ENCODE results near the gene YOD1. TPM values are rescaled to one million over a fixed set of nuclear protein-coding genes. Genes with fewer than 3 reads are reported as not detected.

YOD1 gene
- polyA plus RNA-seq, 3 donors, result 12.6 to 14.7 (median 14.3) TPM

DNA sequence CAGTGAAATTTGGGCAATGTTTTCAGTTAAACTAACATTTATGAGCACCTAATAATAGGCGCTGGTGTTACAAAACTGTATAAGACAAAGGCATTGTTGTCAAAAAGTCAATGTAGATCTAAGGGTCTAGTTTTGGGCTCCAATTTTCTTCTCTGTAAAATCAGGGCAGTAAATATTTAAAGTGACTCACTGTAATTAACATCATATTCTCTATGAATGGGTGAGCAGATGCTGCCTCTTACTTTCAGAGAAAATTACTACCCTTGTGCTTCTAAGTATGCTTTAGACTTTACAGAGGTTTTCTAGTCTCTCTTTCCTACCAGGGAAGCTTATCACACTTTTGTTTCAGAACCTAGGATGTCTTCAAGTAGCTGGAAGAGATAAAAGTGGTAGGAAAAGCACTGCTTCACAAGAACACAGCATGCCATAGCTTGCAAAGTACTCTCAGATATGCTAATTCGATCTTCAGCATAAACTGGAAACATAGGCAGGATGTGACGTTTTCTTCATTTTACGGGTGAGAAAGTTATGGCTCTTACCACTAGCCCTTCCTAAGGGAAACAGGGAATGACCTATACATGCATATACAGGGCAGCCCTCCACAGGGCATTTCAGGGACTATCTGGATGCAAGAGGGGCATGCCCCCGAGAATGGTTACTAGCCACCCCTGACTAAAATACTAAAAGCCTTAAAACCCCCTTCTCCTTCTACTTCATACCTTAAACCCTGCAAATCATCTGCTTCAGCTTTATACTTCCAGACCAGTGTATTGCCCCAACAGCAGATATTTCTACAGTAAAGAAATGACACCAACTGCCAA is 21.1 kb downstream of the YOD1 start:
- no peak for DNase-seq

DNA sequence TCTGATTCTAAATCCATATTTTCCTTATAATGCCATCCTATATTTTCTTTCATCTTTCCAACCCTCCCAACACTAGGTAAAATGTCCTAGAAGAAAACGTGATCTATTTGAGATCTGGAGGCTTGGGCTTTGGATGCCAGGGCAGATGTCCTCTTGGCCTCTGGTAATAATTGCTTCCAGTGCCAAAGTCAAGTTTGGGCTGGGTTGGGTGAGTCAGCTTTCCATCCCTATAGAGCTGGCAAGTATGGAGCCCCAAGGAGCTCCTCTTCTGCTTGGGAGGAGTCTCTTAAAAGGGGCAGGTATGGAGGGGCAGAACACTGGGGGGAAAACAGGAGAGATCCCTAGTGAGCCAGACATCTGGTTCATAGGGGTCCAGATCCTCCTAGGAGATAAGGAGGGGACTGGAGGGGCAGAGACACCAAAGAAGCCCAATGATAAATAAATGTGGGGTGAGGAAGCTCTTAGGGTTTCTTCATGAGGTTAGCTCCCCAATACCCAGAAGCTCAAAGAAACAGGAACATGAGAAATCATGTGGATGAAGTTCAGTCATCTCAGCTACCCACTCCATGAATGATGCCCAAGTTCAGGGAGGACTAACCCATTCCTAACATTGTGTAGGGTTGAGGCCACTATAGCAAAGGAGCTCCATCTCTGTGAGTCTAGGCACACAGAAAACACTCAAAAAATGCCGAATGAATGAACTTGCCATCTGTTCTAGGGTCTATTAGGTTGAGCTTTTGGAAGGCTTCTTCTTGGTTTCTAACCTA is 21.9 kb downstream of the YOD1 start:
- no peak for DNase-seq

DNA sequence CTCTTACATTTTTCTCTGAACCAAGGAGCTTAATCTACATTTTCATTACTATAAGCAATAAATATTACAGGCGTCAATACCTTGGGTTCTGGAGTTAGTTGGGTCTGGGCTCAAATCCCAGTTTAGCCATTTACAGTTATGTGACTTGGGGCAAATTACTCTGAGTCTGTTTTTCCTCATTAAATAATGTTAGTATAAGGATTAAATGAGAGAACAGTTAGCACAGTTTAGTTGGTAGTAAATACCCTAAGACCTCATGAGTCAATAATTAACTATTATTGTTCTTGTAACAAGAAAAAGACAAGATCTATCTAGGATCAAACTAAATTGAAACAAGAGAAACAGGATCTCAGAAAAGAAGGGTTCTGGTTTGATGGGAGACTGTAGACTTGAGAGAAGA is 23.1 kb downstream of the YOD1 start:
- no peak for DNase-seq

DNA sequence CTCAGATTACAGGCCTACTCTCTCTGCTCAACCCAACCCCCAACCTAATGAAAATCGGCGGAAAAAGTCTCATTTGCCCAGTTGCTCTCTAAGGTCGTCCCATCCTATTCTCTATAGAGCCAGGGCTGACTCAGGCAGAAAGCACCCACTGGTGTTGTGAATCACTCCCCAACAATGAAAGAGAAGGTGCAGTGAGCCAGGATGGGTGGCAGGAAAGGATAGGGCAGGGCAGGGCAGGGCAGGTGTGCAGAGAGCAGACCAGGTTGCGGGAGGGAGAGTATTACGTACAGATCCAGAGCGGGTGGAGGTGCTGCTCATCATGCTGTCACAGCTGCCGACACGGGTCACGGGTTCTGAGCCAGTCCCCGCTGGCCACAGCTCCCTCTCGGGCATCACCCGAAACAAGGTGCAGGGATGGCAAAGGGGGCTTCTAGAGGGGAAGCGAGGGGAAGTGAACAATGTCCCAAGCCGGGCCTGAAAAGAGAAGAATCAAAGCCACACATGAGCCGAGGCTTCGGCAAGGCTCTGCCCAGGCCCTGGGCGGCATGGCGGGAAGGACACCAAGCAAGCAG is 23.7 kb downstream of the YOD1 start:
- DNase-seq, result no peak

DNA sequence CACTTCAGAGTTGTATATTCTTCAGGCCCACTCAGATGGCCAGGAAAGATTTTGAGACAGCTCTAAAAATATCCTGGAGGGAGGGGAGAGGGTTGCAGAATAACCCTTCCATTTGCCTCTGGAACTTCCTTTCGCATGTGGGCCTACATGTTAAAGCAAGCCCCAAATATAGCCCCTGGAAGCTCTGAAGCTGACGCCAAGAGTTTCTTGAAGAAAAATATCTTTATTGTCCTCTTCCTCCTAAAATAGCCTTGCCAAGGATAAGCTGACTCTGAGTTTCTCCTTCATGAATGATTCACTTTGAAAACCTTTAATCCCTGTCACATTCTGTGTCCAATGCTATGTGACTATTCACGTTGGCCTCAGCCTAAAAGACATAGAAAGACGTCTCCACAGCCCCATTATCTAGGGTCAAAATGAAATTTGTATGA is 24.9 kb downstream of the YOD1 start:
- no peak for DNase-seq

DNA sequence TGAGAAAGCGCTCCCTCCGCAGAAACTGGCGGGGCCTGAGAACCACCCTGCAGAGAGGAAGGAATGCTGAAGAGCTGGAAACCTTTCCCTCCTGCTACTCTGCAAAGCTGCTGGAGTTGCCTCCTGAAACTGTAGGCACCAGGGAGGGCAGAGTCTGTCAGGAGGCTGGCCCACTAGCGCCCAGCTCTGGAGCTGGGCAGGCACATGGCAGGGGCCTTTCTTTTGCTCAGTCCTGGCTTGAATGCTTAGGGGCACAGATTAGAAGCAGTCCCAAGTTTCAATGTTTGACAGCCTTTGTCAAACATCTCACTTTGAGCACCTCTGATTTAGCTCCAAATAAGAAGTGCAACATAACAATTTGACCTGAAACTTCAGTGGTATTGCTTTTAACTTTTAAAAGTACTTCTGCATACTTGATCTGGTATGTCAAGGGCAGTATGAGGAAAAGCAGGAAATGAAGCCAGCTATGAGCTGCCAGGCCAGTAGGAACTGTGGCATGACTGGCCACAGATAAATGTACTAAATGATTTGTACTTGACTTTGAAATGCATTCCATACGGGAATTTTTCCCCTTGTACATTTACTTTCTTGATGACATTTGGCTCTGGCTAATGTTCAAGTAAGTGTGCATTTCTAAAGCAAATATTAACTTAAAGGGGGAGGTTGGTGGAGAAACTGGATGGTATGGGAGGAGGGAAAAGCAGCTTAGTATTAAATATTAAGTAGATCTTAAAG is 25.7 kb downstream of the YOD1 start:
- no peak for DNase-seq

DNA sequence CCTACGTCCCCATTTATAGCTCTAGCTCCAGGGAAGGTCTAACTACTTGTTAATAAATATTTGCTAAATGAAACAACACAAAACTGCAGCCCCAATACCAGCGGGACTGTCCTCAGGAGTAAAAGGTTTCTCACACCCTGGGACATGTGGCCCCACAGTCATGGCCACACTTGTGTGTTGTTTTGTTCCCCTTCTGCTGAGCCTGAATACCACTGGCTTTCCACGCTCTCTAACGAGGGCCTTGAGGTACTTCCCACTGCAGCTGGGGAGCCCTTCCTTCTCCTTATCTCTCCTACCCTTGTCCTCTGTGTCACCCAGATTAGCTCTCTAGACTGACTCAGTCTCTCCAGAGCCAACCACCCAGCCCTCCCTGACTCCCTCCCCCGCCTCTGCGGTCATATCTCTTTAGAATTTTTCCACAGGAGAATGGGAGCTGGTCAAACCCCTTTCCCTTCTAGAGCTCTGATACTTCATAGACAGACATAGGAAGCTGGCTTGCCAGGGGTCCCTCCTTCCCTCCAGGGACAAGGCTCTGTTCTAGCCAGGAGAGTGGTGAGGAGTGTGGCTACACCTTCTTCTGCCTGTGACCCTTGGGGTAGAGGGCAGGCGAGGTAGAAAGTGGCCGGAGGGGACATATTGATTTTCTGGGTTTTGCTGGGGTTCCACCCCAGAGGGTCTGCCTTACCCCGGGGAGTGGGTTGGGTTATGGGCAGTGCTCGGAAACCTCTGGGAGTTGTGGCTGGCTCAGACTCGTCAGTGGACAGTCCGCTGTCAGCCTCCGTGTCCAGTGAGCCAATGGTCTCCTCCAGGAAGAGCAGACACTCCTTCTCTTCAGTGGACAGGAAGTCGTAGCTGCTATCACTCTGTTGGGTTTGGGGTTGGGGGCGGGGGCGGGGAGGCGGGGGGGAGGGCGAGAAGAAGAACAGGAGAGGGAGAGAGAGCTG is 26.5 kb downstream of the YOD1 start:
- no peak for DNase-seq

DNA sequence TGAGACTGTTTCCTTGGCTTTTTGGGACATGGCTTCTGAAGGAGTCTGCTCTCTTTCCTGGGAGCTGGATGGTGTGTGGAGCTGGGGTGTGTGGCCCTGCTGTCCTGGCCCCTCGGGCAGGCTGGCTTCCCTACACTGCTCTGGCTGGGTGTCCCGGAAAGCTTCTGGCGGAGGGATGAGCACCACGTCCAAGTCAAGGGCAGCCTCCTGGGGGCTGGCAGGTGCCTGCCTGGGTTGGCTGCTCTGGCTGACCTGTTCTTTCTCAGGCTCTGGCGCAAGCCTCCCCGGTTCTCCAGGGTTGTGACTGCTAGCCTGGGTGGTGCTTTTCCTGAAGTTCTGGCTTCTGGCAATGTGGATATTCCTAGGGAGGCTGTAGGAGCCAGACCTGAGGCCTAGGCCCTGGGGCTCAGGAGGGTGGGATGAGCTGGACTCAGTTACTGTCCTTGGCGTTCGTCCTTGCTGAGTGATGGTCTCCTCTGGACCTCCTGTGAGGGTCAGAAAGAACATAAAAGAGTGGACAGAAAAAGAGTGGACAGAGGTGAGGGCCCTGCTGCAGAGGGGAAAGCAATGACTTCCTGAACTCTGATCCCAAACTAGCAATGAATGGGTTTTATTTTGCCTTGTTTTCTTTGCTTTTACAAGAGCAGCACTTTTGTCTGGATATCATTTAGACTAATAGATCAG is 27.9 kb downstream of the YOD1 start:
- DNase-seq, result no peak

DNA sequence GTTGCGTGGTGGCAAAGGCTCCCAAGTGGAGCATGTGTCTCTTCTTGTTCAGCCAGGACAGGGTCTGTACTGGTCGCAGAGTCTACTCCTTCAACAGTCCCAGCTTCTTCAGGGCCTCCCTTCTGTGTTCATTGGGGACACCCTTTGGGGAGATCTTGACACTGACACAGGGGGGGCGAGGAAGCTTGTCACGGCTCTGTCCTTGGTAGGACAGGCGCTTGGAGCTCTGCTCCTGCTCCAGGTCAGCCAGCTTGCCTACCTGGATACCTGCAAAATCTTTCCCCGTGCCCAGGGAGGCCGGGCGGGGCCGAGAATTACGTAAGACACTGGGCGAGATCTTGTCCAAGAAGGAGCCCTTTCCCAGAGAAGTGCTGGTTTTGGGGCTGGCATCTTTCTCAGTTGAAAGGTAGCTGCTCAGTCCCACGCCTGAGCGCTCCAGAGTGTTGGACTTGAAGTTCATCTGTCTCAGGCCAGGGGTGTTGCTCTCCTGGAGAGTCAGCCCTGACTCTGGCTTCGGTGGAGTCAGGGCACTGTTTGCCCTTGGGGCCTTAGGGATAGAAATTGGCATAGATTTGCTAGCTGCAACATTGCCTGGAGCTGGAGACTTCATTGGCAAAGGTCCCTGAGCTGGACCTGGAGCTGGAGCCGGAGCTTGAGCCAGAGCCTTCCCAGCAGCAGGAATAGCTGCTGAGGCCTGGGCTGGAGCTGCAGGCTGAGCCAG is 29.0 kb downstream of the YOD1 start:
- DNase-seq, result no peak

DNA sequence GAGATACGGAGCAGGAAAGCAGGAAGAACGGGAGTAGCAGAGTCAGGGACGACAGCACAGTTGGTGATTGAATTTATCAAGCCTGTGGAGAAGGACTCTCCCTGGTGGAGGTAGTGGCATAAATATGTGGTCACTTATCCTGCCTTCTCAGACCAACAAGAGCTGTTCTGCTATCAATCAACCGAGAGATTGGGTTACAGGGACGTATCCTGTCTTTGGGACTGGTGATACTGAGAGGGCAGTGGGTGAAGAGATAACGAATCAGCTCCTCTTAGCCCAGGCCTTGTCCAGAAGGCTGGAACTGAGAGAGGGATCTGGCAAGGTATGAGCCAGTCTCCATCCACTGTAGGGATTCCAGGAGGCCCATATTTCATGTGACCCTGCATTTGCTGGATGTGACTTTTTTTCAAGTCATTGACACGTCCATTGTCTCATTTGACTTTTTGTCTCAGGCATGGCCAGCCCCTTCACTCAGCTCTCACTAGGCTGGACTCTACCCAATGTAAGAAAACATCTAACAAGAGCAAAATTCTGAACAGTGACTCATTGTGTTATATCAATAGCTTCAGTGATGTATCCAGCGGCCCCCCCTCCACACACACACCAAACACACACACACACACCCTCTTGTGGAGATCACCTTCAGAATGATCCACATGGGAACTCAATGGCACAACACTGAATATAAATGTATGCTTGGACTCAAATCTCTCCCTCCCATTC is 29.7 kb downstream of the YOD1 start:
- no peak for DNase-seq

DNA sequence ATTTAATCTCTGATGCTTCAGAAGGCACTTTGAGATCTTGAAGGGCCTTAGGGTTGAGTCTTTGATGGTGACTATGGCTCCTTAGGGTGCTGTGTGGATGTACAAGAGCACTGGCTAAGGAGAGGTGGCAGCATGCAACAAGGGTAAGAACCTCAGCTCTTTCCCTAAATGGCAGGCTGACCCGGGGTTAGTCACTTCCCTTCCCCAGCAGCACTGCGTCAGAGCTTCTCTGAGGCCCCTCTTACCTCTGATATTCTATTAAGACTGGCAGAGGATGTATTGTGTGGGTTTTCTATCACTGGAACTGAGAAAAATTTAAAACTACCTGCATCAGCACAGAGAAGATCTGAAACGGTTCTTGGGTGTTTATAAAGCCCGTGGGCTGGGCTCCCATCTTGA is 30.3 kb downstream of the YOD1 start:
- no peak for DNase-seq

DNA sequence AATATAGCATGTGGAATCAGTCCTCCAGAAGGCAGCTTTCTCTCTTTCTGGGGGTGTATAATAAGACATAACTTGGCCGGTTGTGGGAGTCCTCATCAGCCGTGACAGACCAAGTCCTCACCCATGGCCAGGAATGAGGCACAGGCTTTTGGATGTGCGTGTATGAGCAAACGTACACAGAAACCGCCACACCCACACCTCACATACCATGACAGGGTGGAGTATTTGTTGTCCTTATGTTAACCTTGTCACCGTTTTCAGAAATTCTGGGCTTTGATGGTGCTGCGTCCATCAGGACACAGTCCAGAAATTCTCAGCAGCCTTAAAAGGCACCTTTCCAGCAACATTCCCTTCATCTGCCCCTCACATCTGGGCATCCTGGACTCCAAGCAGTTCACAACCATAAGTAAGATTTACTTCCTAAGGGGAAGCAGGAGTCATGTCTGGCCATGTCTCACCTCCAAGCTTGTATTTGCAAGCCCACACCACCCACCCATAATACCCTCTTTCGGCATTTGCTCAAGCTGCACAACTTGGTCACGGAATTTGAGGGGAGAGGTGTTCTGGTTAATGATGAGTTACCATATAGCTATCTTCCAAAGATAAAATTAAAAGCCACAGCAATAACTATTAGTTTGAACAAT is 30.8 kb downstream of the YOD1 start:
- no peak for DNase-seq

DNA sequence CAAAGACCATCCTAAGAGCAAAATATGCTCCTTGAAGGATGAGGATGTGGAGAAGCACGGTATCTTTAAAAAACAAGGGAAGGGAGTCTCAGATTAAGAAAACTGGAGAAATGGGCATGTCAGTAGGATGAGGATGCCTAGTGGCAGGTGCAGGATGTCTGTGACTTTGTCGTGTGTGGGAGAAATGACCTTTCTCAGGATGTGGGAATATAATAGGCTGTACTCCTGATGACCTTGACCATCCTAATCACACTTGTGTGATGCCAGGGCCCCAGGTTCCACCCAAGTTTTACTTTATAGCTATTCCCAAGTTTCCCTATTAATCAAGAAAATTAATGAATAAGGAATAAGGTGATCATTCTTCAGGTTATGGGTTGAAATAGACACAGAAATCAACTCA is 31.3 kb downstream of the YOD1 start:
- DNase-seq, result no peak

DNA sequence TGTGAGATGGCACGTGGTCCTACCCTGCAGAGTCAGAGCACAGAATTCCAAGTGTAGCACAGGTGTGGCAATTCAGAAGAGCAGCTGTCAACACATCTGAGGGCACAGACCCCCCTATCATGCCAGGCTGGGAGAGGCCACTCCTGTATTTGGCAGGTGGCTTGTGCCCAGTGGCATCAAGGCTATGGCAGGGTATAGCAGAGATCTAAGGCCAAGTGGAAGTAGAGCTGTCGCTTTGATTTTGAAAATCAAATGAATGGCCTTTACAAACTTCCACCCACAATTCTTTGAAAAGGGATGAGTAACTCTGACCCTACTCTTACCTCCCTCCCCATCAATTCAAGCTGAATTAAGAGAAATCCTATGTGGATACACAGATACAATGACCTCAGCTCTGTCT is 31.8 kb downstream of the YOD1 start:
- DNase-seq, result no peak

DNA sequence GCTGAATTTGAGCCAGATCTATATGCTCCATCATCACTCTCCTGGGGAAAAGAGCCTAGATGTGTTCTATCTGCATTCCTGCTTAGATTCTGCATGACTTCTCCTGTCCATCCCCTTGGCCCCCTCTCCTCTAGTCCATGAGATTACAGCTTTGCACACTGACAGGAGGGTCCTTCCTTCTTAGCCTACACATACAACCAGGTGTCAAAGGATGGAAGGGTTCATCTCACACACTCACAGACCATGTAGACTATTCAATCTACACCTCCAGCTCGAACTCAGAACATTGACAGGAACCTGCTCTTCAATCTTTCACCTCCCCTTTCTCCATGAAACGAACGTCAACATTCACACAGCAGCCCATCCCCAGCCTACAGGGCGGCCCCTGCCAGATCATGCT is 32.3 kb downstream of the YOD1 start:
- no peak for DNase-seq

DNA sequence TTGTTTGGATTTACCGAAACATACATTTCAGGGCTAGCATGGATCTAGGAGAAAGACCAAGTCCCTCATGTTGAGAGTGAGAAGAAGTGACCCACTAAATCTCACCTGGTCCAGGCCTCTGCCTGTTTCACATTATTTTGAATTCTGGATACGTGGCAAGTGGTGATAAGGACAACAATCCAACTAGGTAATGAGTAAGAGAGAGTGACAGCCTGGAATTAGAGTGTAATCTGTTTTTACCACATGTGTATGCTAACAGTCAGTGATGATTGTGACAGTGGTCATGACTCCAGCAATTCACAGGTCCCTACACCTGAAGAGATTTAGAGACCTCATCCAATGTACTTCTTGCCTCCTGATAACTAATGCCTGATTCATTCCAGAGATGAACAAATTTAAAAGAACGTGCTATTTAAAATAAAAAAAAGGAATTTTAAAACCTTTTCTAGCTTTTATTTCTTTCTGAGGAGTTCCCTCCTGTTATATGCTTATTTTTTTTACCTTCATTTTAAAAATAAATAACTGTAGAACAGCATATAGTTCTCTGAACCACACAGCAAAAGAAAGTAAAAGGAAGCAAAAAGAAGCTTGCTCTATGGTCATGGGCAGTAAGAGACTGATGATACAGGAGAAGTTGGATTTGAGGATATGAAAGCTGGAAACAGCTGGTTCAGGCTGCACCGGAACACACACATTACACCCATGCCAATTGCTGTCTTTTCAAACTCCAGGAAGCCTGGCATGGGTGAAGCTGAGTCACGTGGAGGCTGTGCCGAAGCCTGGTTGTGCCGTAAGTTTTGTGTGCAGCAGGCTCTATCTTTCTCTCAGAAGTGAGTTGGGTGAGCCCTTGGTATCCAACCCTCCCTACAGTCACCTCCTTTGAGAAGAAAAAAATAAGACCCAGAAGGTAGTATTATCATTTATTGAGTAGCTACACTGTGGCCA is 33.1 kb downstream of the YOD1 start:
- no peak for DNase-seq

DNA sequence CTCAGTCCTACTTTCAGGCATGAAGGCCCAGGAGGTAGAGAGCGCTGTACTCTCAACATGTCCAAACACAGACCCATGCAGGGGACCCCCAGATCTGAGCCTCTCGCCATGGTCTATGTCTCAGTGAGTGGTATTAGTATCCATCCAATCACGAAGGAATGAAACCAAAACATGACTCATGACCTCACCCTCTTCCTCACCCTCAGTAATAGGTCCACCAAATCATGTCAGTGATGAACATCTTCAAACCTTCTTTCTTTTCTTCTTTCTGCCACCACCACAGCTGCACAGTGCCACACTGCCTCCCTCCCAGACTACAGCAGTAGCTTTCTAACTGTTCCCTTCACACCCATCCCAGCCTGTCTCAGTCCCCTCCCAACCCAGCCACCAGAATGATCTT is 35.2 kb downstream of the YOD1 start:
- no peak for DNase-seq

Data from renal pelvis (tissue), 4 donors.